Stomach (tissue), 4 donors: ENCODE results near the gene PPP1R14B.

Experiments
- EP300 ChIP-seq: sonication (generic); formaldehyde crosslinking; IDR thresholded peaks from one replicate; pipeline ENCODE4 v1.6.1; 2017; ENCODE audit warnings: antibody characterized with exemption
- POLR2A ChIP-seq, 4 donors: fragments of 450-650 bp; IDR thresholded peaks; one replicate each; pipeline ENCODE4 v1.6.1; 2016; ENCODE audit warnings: antibody characterized with exemption in 4 of 4, control low read depth in 2 of 4, mild to moderate bottlenecking in 1 of 4, moderate library complexity in 1 of 4
- POLR2AphosphoS5 ChIP-seq, 3 donors: sonication (generic); formaldehyde crosslinking; IDR thresholded peaks; one replicate each; pipeline ENCODE4 v1.6.1; 2016; ENCODE audit warnings: antibody characterized with exemption in 3 of 3
- TF ChIP-seq, protein P1 (sequence below), 7 experiments: fragments of 450-650 bp in 4 of 7; fragments of 200-600 bp in 3 of 7; sonication (generic) in 3 of 7; IDR thresholded peaks; one replicate each; pipeline ENCODE4 v1.5.1; 2016 to 2019; ENCODE audit warnings: antibody characterized with exemption in 7 of 7, control low read depth in 2 of 7, mild to moderate bottlenecking in 1 of 7

DNA sequence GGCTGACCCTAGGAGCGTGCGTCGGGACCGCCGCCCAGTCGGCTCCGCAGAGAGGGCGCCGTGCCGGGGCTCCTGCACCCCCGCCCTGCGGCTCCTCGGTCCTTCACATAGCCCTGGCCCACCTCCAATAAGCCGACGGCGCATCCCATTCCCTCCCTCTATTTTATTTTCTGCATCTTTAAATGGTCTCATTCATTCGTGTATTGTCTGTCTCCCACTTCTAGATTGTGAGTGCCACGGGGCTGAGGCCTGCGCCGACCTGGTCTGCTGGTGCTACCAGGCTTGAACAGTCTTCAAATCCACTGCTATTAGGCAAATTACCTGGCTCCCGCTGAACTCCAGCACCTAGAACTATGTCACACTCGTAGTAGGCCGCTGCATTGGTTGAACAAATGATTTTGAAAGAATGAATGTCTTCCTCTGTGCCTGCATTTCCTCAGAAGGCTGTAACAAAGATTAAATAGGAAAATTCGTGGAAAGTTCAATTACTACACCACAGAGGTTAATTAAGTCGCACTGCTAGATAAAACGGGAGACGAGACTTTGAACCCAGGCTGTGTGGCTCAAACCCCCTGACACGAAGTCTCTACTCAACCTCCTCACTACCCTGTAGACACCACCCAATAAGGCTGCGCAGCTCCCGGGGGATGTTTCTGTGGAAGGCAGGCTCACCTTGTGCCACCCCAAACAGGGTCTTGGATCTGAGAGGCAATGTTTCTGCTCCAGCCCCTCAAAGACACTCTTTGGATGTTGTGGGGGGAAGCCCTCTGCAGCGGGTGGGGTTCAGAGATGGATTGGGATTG, 1.2 kb upstream of the PPP1R14B start:
- TF ChIP-seq, protein P1, sequence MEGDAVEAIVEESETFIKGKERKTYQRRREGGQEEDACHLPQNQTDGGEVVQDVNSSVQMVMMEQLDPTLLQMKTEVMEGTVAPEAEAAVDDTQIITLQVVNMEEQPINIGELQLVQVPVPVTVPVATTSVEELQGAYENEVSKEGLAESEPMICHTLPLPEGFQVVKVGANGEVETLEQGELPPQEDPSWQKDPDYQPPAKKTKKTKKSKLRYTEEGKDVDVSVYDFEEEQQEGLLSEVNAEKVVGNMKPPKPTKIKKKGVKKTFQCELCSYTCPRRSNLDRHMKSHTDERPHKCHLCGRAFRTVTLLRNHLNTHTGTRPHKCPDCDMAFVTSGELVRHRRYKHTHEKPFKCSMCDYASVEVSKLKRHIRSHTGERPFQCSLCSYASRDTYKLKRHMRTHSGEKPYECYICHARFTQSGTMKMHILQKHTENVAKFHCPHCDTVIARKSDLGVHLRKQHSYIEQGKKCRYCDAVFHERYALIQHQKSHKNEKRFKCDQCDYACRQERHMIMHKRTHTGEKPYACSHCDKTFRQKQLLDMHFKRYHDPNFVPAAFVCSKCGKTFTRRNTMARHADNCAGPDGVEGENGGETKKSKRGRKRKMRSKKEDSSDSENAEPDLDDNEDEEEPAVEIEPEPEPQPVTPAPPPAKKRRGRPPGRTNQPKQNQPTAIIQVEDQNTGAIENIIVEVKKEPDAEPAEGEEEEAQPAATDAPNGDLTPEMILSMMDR (IDR thresholded peaks at IDR 0.05), result no peak
- TF ChIP-seq POLR2A (IDR thresholded peaks at IDR 0.05), result no peak
- TF ChIP-seq POLR2AphosphoS5 (IDR thresholded peaks at IDR 0.05), result no peak
- no peak for TF ChIP-seq EP300
